Loucy (cell line): Measurements from ENCODE around the gene NDUFAF3.

Source experiments
- CTCF ChIP-seq: fragments of 200-600 bp; sonication (generic); conservative IDR thresholded peaks from 2 replicates; pipeline ENCODE4 v1.5.1; 2014; ENCODE audit warnings: mild to moderate bottlenecking, antibody characterized with exemption, low read length
- EZH2phosphoT487 ChIP-seq: fragments of 200-600 bp; IDR thresholded peaks from 2 replicates; pipeline ENCODE4 v1.6.1; 2018; ENCODE audit warnings: antibody characterized with exemption, mild to moderate bottlenecking, moderate library complexity, borderline replicate concordance

DNA sequence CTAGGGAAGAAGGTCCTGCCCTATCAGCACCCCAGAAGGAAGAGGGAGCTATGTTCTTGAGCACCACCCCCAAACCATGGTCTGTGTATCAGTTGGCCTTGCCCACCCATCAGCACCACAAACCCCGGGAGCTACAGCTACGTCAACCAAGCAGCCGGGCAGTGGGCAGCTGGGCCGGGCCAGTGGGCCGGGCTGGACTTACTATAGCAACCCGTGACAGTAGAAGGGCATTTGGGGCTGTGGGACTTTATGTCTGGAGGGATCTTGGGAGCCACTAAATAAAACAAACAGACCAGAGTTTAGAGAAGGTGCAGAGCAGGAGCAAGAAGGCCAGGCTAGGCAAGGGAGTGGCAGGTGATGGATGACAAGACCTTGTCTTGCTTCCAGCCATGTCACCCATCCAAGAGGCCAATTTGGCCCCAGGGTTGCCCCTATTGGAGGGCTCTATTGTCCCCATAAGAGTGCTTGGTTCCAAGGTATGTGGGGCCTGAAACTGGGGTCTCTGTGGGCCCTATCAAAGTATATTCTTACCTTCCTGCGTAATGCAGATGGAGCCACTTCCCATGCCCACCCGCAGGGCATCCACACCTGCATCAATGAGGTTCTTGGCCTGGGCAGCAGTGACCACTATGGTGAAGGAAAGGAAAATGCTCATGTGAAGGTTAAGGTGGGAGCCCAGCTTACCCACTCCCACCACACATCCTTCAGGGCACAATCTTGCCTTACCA lies 4.0 kb downstream of the NDUFAF3 start:
- no peak for TF ChIP-seq CTCF
- no peak for TF ChIP-seq EZH2phosphoT487
